Fibroblast of peridontal ligament (primary cell): ENCODE data around the gene VWA1.
A peak's percentile ranks its signal among the peaks of the same experiment; 100 is the strongest.
"Not testable (repeated sequence)": the region's sequence is repeated elsewhere in the genome, so short reads cannot be mapped to it uniquely, and the experiment has no call there.

Experiments used
- DNase-seq: peaks from one replicate; pipeline ENCODE4 v3.0.0-alpha.2; 2010; ENCODE audit errors: extremely low read depth

The VWA1 gene

DNA sequence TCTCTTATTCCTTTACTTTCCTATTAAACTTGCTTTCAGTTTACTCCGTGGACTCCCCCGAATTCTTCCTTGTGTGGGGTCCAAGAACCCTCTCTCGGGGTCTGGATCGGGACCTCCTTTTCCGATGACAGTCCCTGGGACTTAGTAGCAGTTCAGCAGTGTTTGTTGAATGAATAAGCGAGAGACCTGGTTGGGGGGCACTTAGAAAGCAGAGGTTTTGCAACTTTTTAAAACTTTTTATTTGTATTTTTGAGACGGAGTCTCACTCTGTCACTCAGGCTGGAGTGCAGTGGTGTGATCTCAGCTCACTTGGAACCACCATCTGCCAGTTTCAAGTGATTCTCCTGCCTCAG lies 12.3 kb upstream of the VWA1 start:
- no peak for DNase-seq

DNA sequence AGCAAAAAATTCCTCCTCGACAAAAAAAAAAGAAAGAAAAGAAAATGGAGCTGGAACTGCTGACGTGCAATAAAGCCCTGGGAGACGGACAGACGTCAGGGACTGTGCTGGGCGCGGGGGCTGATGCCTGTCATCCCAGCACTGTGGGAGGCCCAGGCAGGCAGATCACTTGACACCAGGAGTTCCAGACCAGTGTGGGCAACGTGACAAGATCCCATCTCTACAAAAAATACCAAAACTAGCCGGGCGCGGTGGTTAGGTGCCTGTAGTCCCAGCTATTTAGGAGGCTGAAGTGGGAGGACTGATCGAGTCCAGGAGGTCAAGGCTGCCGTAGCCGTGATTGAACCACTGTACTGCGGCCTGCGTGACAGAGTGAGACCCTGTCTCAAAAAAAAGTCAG lies 10.8 kb upstream of the VWA1 start:
- no peak for DNase-seq

DNA sequence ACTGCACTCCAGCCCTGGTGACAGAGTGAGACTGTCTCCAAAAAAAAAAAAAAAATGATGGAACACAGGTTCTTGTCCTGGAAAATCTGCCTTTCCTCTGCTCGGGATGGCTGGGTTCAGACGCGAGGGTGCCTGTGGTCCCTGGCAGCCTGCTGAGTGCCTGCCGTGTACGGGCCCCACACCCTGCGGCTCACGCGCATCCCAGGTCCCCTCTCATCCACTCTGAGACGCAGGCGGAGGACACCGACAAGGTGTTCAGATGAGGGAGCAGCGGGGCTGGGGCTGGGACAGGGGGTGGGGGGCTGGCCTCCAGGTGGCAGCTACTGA lies 10.1 kb upstream of the VWA1 start:
- no peak for DNase-seq

DNA sequence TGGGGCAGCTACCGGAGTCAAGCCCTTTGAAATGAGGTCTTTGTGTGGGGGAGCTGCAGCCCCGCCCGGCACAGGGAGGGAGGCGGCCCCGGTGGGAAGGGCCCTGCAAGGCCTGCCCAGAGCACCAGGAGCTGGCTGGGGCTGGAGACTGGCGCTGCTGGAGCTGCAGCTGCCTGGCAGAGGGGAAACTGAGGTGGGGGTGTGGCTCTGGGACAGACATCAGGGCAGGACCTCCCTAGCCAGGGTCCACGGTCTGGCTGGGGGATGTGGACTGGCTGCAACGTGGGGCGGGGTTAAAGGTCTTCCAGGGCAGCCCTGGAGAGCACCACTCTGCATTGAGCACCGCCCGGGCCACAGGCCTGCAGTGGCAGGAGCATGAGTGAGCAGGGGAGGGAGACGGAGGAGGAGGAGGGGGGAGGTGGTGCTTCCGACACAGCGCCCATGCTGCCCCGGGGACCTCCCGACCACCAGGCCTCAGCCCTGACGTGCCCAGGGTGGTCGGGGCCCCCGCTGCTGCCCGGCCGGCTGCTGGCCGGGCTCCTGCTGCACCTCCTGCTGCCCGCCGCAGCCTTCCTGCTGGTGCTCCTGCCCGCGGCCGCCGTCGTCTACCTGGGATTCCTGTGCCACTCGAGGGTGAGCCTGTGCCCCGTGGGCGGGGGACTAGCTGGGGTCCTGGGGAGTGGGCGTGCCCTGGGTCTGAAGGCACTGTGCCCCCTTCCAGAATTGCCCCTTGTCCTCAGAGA lies 9.6 kb upstream of the VWA1 start:
- no peak for DNase-seq

DNA sequence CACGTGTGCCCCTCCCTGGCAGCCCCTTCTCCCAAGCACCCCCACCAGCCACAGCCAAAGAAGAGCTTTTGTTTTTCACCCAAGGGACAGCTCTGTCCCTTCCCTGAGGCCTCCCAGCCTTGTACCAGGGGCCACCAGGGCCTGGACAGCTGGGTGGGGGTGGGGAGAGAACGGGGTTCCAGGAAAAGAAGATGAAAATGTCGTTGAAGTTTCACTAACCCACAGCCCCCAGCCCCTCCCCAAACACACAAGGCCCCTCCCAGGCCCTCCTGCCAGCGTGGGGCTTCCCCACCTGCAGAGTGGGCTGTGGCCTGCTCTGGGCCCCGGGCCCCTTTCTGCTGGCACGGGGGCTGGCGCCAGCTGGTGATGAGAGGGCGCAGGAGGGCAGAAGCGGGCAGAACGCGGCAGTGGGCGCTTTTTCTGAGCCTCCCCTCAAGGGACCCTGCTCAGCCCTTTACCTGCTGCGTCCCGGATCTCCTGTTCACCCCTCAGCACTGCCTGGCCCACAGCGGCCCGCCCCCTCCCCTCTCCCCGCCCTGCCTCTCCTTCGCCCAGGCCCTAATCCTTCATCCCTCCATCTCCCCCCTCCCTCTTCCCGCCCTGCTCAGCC lies 8.9 kb upstream of the VWA1 start:
- no peak for DNase-seq

DNA sequence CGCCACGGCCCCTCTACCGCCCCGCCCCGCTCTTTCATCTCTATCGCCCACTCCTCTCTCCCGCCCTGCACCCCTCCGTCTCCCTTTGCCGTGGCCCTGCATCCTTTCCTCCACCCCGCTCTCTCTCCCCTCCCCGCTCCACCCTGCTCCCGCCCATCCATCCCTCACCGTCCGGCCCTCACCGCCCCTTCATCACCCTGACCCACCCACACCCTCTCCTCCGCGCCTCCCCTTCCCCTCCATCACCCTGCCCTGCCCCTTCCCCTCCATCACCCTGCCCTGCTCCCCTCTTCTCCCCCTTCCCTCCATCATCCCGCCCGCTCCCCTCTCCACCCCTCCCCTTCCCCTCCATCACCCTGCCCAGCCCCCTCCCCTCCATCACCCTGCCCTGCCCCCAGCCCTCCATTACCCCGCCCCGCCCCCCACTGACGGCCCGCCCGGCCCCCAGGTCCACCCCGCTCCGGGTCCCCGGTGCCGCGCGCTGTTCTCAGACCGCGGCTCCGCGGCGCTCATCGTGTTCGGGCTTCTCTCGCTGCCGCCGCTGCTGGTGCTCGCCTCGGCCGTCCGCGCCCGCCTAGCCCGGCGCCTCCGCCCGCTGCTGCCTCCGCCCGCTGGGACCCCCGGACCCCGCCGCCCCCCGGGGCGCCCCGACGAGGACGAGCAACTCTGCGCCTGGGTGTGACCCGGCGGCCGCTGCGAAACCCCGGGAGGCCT lies 8.2 kb upstream of the VWA1 start:
- no peak for DNase-seq

DNA sequence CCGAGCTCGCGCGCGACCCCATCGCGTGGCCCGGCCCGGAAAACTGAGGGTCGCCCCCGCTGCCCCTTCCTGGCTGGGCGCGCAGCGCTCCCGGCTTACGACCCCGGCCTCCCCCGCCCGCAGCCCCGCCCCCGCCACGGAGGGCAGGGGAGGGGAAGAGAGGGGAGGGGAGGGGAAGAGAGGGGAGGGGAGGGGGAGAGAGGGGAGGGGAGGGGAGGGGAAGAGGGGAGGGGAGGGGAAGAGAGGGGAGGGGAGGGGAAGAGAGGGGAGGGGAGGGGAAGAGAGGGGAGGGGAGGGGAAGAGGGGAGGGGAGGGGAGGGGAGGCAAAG lies 7.7 kb upstream of the VWA1 start:
- DNase-seq, result no peak

DNA sequence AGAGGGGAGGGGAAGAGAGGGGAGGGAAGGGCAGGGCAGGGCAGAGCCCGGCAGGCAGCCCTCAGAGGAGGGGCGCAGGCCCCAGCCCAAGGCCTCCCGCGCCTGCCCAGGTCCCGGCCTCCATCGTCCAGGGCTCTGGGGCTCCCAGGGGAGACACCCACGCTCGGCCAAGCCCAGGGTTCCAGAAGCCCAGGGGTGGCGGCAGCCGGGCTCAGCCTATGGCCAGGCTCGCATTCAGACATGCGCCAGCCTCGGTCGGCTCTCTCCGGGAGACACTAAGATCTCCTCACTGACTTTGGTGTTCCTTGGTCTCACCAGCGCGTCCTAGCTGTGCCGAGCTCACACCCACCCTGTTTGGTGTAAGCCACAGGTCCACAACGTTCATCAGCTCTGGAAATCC lies 7.3 kb upstream of the VWA1 start:
- DNase-seq, result no peak

DNA sequence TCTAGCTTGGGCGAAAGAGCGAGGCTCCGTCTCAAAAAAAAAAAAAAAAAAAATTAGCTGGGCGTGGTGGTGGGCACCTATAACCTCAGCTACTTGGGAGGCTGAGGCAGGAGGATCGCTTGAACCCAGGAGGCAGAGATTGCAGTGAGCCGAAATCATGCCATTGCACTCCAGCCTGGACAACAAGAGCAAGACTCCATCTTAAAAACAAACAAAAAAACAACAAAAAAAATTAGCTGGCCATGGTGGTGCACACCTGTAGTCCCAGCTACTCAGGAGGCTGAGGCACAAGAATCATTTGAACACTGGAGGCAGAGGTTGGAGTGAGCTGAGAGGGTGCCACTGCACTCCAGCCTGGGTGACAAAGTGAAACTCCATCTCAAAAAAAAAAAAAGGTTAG lies 6.5 kb upstream of the VWA1 start:
- DNase-seq, result not testable (repeated sequence)

DNA sequence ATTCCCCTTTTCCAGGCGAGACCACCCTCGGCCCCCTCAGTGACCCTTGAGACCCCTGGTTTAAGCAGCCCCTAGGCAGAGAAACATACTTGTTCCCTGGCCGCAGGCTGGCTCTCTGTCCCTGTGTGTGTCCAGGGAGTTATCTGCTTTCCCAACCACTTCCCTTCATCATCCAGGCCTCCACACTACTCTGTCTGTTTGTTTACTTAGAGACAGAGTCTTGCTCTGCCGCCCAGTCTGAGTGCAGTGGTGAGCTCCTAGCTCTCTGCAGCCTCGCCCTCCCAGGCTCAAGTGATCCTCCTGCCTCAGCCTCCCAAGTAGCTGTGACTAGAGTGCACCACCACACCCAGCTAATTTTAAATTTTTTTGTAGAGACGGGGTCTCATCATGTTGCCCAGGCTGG lies 5.8 kb upstream of the VWA1 start:
- DNase-seq, result peak; percentile 42

DNA sequence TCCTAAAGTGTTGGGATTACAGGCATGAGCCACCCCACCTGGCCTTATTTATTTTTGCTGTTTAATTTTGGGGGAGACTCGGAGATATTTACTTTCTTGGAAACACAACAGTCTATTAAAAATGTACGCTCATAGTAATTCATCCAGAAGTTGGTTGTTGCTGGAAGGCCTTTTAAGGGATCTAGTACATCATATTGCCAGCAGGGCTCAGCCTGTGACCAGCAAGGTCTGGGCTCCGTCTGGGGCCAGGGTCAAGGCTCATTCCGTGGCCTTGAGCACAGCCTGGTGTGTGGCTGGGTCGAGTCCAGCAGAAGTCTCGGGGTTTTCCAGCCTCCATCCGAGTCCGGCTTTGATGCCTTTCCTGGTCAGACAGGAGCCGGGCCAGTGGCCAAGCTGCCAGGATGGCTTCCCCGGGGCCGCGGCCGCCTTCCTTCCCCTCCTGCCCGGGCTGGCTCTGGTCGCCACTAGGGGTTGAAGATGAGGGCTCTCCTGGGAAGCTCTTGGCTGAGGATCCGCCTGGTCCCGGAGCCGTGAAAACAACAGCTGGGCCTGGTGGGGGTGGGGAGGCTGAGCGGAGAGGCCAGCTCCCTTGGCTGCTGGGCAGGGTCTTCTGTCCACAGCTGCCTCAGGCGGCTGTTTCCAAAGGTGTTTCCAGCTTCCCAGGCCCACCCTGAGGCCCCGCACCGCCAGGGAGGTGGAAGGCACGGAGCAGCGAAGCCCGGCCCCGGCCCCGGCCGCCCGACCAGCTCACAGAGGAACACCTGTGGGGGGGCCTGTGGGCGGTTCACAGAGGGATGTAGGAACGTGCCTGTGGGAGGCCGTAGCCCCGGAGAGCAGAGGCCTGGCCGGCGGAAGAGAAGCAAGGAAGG lies 5.1 kb upstream of the VWA1 start:
- peak; percentile 58 for DNase-seq

DNA sequence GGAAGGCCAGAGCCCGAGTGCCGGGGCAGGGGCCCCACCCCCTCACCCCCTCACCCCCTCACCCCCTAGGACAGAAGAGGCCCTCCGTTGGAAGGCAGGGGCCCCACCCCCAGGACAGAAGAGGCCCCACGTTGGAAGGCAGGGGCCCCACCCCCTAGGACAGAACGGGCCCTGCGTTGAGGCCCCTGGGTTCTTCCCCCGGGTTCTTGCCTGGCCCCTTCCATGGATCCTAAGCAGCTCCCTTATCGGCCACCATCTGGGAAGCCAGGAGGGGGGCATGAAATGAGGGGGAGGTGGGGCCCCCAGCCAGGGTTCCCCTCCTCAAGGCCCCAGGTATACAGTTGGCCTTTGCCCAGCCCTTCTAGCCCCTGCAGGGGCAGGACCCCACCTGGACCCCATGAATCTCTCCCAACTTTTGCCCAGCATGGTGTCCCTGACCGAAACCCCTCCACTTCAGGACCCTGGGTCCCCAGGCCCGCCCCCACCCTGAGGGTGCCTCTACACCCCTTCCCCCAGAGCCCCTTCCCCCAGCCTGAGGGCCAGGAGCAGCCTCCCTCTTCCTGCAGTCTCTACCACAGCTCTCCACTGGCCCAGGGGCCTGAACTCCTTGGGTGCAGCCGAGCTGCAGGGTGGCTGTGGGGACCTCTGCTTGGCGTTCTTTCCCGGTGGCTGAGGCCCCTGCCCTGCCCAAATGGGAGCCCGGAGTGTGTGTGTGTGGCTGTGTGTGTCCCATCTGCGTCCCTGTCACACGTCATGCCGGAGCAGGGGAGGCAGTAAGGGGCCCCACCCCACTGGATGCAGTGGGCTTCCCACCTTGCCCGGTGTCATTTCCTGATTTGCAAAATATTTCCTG lies 4.3 kb upstream of the VWA1 start:
- no peak for DNase-seq

DNA sequence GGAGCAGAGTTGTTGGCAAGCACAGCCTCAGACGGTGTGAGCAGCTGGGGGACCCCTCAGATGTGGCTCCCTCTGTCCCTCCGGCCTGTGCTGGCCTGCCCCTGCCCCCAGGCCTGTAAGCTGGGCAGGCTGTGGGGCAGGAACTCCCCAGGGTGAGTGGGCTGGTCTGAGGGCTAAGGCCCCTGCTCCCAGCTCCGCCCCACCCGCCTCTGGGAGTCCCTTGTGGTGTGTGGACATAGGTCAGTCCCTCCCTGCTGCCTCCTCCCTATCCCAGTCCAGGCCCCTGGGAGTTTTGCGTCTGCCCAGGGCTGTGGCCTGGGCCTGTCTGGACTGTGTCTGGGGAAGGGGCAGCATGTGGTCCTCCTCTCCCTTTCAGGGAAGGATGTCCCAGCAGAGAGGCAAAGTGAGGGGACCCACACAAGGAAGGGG lies 3.6 kb upstream of the VWA1 start:
- DNase-seq, result no peak

DNA sequence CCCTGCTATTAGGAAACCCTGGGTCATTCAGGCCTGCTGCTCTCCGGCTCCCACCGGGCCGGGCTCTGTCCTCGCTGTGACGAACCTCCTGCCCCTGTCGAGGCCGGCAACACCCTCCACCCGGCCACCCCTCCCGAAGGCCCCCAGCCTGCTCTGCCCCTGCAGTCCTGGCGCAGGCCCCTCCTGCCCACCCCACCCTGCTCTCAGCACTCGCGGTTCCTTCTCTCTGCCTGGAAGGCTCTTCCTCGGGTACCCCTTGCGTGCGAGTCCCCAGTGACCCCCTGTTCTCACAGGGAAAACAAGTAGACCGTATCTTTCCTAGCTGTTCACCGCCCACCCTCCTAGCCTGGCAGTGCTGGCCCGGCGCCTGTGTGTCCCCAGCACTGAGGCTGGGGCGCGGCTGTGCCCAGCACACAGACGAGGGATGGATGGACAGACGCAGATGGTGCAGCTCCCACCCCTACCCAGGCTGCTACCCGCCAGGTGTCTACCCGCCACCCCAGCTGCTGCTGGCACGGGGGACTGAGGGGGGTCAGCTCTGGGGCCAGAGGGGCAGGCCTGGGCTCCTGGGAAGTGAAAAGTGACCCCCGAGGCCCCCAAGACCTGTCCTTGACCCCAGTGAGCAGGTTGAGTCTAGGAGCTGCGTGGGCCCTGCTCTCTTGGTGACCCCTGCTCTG lies 3.1 kb upstream of the VWA1 start:
- no peak for DNase-seq

DNA sequence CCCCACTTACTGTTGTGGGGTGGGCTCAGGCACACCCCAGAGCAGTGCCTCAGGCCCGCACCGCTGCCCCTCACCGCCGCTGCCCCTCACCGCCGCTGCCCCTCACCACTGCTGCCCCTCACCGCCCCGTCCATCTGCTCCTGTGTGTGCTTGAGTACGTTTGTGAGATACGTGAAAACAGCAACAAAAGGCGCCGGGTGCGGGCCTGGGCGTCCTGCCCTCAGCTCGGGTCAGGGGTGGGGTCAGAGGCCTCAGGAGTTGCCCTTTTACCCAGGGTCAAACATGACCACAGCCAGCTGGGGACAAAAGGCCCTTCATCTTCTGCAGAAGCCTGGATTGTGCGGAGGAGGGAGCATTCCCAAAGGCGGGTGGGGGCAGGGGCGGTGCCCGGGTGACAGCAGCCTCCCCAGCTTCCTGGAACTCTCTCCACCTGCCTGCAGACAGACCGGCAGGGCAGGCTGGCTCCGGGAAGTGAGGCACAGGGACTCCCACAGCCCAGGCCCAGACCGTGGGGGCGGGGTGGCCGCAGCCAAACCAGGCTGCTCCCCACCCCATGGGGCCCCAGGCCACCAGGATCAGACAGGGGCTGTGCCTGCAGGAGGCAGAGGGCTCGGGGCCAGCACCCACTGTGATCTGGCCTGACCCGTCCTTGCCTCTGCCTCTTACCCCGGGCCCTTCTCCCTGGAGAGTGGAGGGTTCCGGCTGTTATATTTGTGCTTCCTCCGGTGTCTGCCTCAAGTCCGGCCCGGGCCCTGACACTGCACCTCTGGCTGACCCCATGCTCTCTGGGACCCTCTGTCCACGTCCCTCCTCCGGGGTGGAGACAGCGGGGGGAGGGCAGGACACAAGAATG lies 2.3 kb upstream of the VWA1 start:
- DNase-seq, result no peak

DNA sequence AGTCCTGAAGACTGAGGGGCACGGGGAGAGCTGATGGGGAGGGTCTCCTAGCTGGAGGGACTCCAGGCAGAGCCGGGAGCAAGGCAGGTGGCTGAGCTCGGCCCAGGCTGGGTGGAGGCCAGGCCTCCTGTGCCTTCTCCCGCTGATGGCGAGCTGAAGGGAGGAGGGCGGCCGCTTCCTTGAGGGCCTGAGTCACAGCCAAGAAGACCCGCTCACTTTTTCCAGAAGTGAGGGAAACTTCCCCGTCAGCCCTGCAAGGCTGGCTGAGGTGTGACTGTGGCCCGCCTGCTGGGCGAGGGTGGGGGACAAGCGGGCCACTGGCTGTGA lies 1.7 kb upstream of the VWA1 start:
- no peak for DNase-seq

DNA sequence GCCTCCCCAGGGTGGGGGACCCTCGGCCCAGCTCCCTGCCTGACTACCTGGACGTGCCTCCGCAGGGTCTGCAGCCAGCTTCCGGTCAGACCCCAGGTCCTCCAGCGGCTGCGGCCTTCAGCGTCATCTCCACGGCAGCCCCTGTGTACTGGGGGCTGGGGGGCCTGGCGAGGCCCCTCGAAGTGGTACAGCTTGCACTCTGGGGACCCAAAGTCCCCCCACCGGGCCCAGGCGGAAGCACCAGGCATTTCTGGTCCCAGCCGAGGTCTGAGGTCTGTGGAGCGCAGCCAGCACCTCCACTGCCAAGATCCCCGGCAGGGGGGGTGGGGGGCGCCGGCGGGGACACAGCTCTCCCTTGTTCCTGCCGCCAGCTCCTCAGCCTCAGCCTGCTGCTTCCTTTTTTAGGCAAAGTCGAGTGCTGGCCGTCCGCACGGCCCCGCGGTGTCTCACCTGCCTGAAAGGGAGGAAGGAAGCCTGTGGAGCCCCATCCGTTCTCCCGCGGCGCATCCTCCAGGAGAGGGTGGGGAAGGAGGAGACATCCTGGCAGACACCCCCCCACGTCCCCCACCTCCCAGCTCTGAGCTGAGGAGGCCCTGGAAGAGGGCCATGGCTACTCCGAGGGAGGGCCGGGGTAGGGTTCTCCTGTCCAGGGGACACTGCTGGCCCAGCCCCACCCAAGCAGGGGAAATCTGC lies 1.2 kb upstream of the VWA1 start:
- no peak for DNase-seq

DNA sequence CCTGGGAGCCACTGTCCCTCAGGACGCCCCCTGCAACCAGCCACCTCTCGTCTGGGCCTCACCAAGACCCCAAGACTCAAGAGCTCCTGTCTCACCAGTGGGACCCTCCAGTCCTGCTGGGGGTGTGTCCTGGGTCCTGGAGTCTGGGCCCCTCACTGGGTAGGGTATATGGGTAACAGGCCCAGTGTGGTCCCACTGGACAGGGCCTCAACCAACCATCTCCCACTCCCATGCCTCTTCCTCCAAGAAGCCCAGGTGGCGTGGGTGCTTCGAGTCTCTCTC lies 725 bp upstream of the VWA1 start:
- no peak for DNase-seq

DNA sequence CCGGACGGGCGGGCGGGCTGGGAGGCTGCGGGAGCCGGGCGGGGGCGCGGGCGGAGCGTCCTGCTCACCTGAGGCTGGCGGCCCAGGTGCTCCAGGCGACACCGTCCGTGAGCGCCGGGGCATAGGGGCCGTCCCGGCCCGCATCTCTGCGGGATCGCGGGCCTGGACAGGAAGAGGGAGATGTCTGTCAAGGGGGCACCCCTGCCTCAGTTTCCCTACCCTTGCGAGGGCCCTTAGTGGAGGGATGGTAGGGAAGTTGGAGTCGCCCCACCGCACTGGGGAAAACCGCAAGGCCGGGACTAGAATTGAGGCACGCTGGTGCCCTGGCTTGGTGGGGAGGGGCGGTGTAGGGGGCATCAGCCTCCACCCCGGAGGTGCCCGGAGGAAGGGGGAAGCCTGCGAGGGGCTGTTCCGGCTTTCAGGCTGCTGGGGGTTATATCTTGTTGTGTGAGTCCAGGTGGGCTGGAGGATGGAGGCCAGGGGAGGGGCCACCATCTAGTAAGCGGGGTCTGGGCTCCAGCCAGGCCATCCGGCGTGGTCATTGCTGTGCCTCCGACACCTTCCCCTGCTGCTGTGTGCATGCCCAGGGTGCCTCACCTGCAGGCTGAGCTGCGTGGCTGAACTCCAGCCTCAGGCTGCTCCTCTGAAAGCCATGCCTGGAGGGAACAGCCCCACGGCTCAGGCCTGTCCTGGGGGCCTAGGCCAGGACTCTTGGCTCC lies 580 bp downstream of the VWA1 start:
- DNase-seq, result no peak
